NCI-H2107 (cell line): ENCODE data around the gene ELOA.
"Not testable (repeated sequence)": the region's sequence is repeated elsewhere in the genome, so short reads cannot be mapped to it uniquely, and the experiment has no call there.

Experiments used
- DNase-seq: peaks from one replicate; lab custom pipeline; 2025; lab: John Stamatoyannopoulos, UW

Gene ELOA

DNA sequence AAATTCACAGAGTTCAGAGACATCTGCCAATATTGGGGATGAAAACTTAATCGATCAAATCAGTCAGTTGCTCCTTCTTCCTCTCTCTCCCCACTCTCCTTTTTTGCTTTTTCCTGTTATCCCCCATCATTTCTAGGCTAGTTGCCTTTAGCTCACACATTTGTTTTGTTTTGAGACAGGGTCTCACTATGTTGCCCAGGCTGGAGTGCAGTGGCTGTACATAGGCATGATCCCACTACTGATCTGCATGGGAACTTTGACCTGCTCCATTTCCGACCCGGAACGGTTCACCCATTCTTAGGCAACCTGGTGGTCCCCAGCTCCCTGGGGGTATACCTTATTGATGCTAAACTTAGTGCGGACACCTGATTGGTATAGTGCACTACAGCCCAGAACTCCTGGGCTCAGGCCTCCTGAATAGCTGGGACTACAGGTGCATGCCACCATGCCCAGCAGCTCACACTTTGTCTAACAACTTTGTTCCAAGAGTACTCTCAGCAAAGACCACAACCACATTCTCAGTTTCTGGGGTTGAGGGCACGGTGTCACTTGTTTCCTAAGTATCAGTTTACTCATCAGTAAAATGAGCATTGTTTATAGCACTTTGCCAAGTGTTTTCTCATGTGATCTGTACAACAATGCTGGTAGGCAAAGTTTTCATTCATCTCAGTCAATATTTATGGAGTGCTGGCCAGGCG is 6.7 kb upstream of the ELOA start:
- DNase-seq = no peak

- no peak for DNase-seq
Observed at GRCh38 chr1:23741609-23742008, 1.7 kb upstream of the ELOA start.

GRCh38 chr1:23742670-23743286 is 493 bp upstream of the ELOA start:
- no peak for DNase-seq

- no peak for DNase-seq
Observed at GRCh38 chr1:23745515-23745914, 2.2 kb downstream of the ELOA start.

- no peak for DNase-seq
Observed at GRCh38 chr1:23748016-23748415, 4.7 kb downstream of the ELOA start.

GRCh38 chr1:23751050-23751814 is 8.0 kb downstream of the ELOA start:
- DNase-seq = peak; percentile 27

DNA sequence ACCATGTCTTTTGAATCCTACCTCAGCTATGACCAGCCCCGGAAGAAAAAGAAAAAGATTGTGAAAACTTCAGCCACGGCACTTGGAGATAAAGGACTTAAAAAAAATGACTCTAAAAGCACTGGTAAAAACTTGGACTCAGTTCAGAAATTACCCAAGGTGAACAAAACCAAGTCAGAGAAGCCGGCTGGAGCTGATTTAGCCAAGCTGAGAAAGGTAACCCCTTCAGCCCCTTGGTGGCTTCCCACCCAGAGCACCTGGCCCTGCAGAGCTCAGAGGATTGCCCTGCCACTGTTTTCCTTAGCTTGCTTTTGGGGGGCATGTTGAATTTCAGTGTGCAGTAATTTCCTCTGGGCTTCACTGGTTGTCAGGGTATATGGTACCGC is 8.5 kb downstream of the ELOA start:
- no peak for DNase-seq

GRCh38 chr1:23752909-23753308 is 9.6 kb downstream of the ELOA start:
- DNase-seq = no peak

- DNase-seq = no peak
Observed at GRCh38 chr1:23756676-23757075, 13.4 kb downstream of the ELOA start.

DNA sequence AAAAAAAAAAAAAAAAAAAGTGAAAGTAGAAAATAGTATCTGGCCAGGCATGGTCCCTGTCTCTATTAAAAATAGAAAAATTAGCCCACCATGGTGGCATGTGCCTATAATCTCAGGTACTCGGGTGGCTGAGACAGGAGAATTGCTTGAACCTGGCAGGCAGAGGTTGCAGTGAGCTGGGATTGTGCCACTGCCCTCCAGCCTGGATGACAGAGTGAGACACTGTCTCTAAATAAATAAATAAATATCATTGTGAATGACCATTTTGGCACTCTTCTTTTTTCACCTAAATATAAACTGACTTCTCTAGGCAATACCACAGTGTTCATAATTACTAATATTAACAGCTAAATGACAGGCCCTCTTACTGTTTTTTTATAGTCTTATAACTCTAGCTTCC is 14.5 kb downstream of the ELOA start:
- no peak for DNase-seq

- DNase-seq = no peak
Observed at GRCh38 chr1:23759277-23759676, 16.0 kb downstream of the ELOA start.

- DNase-seq = no peak
Observed at GRCh38 chr1:23763041-23763577, 19.8 kb downstream of the ELOA start.

- DNase-seq = no peak
Observed at GRCh38 chr1:23768733-23769132, 25.5 kb downstream of the ELOA start.

- DNase-seq = peak; percentile 83
Observed at GRCh38 chr1:23772049-23772853, 29.0 kb downstream of the ELOA start.

DNA sequence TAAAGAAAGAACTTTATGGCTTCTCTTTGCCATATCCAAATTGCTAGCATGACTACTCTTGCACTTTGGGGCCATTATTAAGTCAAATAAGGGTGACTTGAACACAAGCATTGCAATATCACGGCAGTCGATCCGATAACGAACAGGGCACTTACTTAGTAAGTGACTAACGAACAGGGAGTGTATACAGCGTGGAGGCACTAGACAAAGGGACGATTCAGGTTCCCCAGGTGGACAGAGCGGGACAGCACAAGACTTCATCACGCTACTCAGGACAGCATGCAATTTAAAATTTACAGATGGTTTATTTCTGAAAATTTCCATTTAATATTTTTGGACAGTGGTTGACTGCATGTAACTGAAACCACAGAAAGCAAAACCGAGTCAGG is 29.6 kb downstream of the ELOA start:
- no peak for DNase-seq

DNA sequence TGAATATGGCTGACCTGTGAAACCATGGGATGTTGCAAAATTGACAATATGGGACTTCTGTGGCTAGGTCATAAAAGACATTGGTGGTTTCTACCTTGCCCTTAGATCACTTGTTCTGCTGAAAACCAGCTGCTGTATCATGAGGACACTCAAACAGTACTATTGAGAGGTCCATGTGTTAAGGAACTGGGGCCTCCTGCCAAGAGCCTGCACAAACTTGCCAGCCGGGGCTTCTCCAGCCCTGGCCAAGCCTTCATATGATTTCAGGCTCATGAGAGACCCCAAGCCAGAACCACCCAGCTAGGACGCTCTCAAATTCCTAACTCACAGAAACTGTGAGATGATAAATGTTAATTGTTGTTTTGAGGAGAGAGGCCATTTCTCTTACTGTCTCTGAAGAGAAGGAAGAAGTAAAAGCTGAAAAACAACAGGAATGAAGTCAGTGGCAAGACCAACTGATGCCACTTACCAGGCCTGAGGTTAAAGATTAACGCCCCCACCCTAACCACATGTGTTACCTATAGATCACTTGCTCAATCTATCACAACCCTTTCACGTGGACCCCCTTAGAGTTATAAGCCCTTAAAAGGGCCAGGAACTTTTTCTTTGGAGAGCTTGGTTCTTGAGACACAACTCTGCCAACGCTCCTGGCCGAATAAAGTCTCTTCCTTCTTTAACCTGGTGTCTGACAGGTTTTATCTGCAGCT is 31.1 kb downstream of the ELOA start:
- DNase-seq = no peak

DNA sequence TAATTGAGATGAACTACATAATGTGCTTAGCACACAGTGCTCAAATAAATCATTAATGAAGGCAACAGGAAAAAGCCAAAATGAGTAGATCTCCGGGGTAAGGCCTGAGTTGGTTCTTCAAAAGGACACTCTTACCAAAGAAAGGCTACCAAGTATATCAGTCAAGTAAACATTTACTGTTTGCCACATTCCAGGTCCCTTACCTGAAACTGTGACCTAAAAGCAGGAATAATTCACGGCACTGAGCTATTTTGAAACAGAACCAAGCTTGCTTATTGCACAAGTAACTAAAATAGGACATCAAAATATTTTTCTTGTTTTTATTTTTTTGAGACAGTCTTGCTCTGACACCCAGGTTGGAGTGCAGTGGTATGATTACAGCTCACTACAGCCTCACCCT is 32.9 kb downstream of the ELOA start:
- no peak for DNase-seq

GRCh38 chr1:23777979-23778814 is 34.9 kb downstream of the ELOA start, which contains the start of gene PITHD1:
TSS of gene PITHD1 (plus strand) at chr1:23778418. CDS start at chr1:23778516, 98 bp downstream.
- peak; percentile 84 for DNase-seq

GRCh38 chr1:23779826-23780371 is 36.6 kb downstream of the ELOA start:
- no peak for DNase-seq

GRCh38 chr1:23783141-23783540 is 39.9 kb downstream of the ELOA start:
- DNase-seq = not testable (repeated sequence)
